ENCODE data around the gene COL4A6. TPM values are rescaled to one million over a fixed set of nuclear protein-coding genes. Genes with fewer than 3 reads are reported as not detected.

COL4A6 gene
- total and polyA plus RNA-seq, 2 of the 4 experiments (the other 2 are of a cell fraction): 0.36 to 0.74 TPM

DNA sequence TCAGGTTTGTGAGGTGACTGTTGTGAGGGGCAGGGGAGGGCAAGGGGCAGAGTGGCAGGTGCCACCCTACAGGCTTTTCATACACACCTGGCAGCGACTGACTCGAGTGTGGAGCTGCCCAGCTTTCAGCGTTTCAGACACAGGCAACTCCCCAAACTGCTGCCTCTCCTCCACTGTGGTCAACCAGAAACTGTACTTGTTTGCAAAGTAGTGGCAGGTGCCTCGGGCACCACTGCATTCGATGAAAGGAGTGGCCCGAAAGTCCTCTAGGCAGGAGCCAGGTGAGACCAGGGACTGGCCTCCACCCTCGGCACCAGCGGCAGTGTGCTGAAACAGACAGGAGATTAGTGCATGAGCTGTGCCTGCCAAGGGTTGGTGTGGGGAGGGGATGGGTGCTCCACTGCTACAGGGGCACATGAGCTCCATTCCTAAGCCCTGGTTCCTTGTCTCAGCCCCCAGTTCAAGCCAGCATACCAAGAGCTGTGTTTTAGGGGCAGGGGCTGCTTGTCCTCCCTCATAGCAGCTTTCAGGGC lies 281.2 kb downstream of the COL4A6 start:
- Histone ChIP-seq H3K4ac (ENCODE audit: low read depth, low read length) (no peak overlapping the region), H3K9me3 (ENCODE audit: control insufficient read depth, insufficient read depth, low read length) (no peaks in the 10 kb centered on the region), H4K91ac (ENCODE audit: insufficient read depth, low read depth, low read length) (no peak overlapping the region), H3K4me2 (ENCODE audit: low read depth, low read length) (no peak overlapping the region), H3K27ac (ENCODE audit: insufficient read depth, low read length) (no peak overlapping the region), H2AFZ (replicated peaks; ENCODE audit: low read length, poor library complexity) (no peak overlapping the region), H3K27me3 (ENCODE audit: control insufficient read depth, insufficient read depth, low read length) (peaks cover 8% of the 10 kb centered on the region), H3K9ac (ENCODE audit: low read depth, low read length) (no peak overlapping the region), H3K14ac (replicated peaks; ENCODE audit: low read depth, low read length) (no peak overlapping the region), H3K36me3 (ENCODE audit: control insufficient read depth, insufficient read depth, low read length) (no peaks in the 10 kb centered on the region; the same call in 1 of the 2 replicates), H3K56ac (ENCODE audit: extremely low read depth, insufficient read depth, low read length) (no peak overlapping the region), H2BK5ac (ENCODE audit: low read depth, low read length, poor library complexity, severe bottlenecking) (no peak overlapping the region), H3K23ac (ENCODE audit: low read depth, low read length) (no peak overlapping the region), H4K5ac (ENCODE audit: low read depth, low read length) (no peak overlapping the region), H2AK9ac (replicated peaks; ENCODE audit: low read depth, low read length, poor library complexity) (no peak overlapping the region), H2BK120ac (ENCODE audit: low read depth, low read length) (no peak overlapping the region), H4K8ac (ENCODE audit: low read depth in 2 of 2, low read length in 2 of 2) (no peak overlapping the region), H3K4me3 (ENCODE audit: insufficient read depth, low read depth, low read length) (no peak overlapping the region), H2BK20ac (ENCODE audit: low read depth, low read length) (no peak overlapping the region), H3K9me1 (ENCODE audit: insufficient read depth, low read length) (no peaks in the 10 kb centered on the region), H3K79me1 (ENCODE audit: low read depth in 1 of 2, low read length in 2 of 2) (no peaks in the 10 kb centered on the region), H2BK15ac (ENCODE audit: low read depth, low read length) (no peak overlapping the region), H2AK5ac (ENCODE audit: low read depth, low read length) (no peak overlapping the region), H4K20me1 (ENCODE audit: insufficient read depth, low read length) (no peaks in the 10 kb centered on the region), H3K18ac (ENCODE audit: low read depth, low read length) (no peak overlapping the region), H3K4me1 (ENCODE audit: control insufficient read depth, insufficient read depth, low read length) (no peaks in the 10 kb centered on the region)
- no CpG with 5 or more reads among the region's 8 CpGs for WGBS, 2 experiments (ENCODE audit: extremely low coverage in 2 of 2, insufficient read length in 1 of 2)
- in situ Hi-C loops (cut with MboI; ENCODE audit: low sequenced_read_pairs) (no loop called here), intact Hi-C loops (cut with micrococcal nuclease) (no loop called here), dilution Hi-C loops (cut with HindIII; ENCODE audit: low sequenced_read_pairs, unreplicated experiment) (no loop called here)
- TF ChIP-seq MAZ (IDR thresholded peaks at IDR 0.05; ENCODE audit: borderline replicate concordance, low read depth, low read length) (no peak), POLR2A (IDR thresholded peaks at IDR 0.05; ENCODE audit: low read depth, low read length) (no peak), BHLHE40 (IDR thresholded peaks at IDR 0.05; ENCODE audit: low read depth, low read length) (no peak), NFE2L2 (IDR thresholded peaks at IDR 0.05; ENCODE audit: low read depth, low read length) (no peak), RAD21 (IDR thresholded peaks at IDR 0.05; ENCODE audit: low read length) (no peak), CHD1 (IDR thresholded peaks at IDR 0.05; ENCODE audit: low read depth, low read length) (no peak), FOS (IDR thresholded peaks at IDR 0.05; ENCODE audit: low read depth, low read length) (no peak), MXI1 (IDR thresholded peaks at IDR 0.05; ENCODE audit: borderline replicate concordance, low read depth, low read length) (no peak)
- TF ChIP-seq, protein P1, sequence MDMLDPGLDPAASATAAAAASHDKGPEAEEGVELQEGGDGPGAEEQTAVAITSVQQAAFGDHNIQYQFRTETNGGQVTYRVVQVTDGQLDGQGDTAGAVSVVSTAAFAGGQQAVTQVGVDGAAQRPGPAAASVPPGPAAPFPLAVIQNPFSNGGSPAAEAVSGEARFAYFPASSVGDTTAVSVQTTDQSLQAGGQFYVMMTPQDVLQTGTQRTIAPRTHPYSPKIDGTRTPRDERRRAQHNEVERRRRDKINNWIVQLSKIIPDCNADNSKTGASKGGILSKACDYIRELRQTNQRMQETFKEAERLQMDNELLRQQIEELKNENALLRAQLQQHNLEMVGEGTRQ (IDR thresholded peaks at IDR 0.05; ENCODE audit: low read depth, low read length): no peak
- TF ChIP-seq, protein P2, sequence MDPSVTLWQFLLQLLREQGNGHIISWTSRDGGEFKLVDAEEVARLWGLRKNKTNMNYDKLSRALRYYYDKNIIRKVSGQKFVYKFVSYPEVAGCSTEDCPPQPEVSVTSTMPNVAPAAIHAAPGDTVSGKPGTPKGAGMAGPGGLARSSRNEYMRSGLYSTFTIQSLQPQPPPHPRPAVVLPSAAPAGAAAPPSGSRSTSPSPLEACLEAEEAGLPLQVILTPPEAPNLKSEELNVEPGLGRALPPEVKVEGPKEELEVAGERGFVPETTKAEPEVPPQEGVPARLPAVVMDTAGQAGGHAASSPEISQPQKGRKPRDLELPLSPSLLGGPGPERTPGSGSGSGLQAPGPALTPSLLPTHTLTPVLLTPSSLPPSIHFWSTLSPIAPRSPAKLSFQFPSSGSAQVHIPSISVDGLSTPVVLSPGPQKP (IDR thresholded peaks at IDR 0.05; ENCODE audit: borderline replicate concordance, low read depth, low read length): no peak
- ChIA-PET CTCF (no interaction called here), POLR2A (ENCODE audit: unreplicated experiment) (no interaction called here)
- ATAC-seq (ENCODE audit: low read depth) (no peak), DNase-seq (no peak)
- BruUV-seq (replicated peaks): no TSS peak
